ENCODE data around the gene ERICH6. TPM values are rescaled to one million over a fixed set of nuclear protein-coding genes. Genes with fewer than 3 reads are reported as not detected.
A peak's percentile ranks its signal among the peaks of the same experiment; 100 is the strongest.

The ERICH6 gene
- total RNA-seq, 1 experiment from 2014 or later, result not detected

- H3K36me3 Mint-ChIP-seq (ENCODE audit: insufficient read depth, unreplicated experiment), result peaks cover 27% of the 10 kb centered on the region
- no peak for DNase-seq
- H3K9me3 Mint-ChIP-seq (ENCODE audit: low read depth, unreplicated experiment), result peaks cover 3% of the 10 kb centered on the region
- no peak overlapping the region for H3K4me3 Mint-ChIP-seq (ENCODE audit: low read depth, unreplicated experiment)
- no TSS peak for BruUV-seq (replicated peaks)
- H3K27ac Mint-ChIP-seq (ENCODE audit: unreplicated experiment), result no peak overlapping the region
- H3K4me1 Mint-ChIP-seq (ENCODE audit: low read depth, unreplicated experiment), result peaks cover 94% of the 10 kb centered on the region
- H3K27me3 Mint-ChIP-seq (ENCODE audit: unreplicated experiment), result no peaks in the 10 kb centered on the region
- intact Hi-C loops (cut with micrococcal nuclease; ENCODE audit: unreplicated experiment), result no loop called here
- no peak for TF ChIP-seq CTCF (IDR thresholded peaks at IDR 0.05; ENCODE audit: unreplicated experiment)
- CTCF ChIA-PET, result interaction anchor here (0.5 to 0.7 kb wide), 3 partner anchors 62 to 442 kb away, joined by 3 to 6 read pairs (median 3); no protein-coding TSS in a partner anchor
Observed at GRCh38 chr3:150747886-150748683, 44.4 kb upstream of the ERICH6 start.

GRCh38 chr3:150746791-150747590, 43.3 kb upstream of the ERICH6 start:
- Mint-ChIP-seq H3K27ac (ENCODE audit: unreplicated experiment) (peak overlapping the region; percentile 14), H3K9me3 (ENCODE audit: low read depth, unreplicated experiment) (peaks cover 3% of the 10 kb centered on the region), H3K4me3 (ENCODE audit: low read depth, unreplicated experiment) (no peak overlapping the region), H3K4me1 (ENCODE audit: low read depth, unreplicated experiment) (peaks cover 87% of the 10 kb centered on the region), H3K36me3 (ENCODE audit: insufficient read depth, unreplicated experiment) (peaks cover 35% of the 10 kb centered on the region), H3K27me3 (ENCODE audit: unreplicated experiment) (no peaks in the 10 kb centered on the region)
- no peak for DNase-seq
- no peak for TF ChIP-seq CTCF (IDR thresholded peaks at IDR 0.05; ENCODE audit: unreplicated experiment)
- intact Hi-C loops (cut with micrococcal nuclease; ENCODE audit: unreplicated experiment), result no loop called here
- CTCF ChIA-PET, result interaction anchor here (0.5 to 0.7 kb wide), 2 partner anchors 61 to 443 kb away, joined by 3 to 6 read pairs; no protein-coding TSS in a partner anchor
- no TSS peak for BruUV-seq (replicated peaks)

GRCh38 chr3:150745832-150746231, 42.1 kb upstream of the ERICH6 start:
- no TSS peak for BruUV-seq (replicated peaks)
- Mint-ChIP-seq H3K4me1 (ENCODE audit: low read depth, unreplicated experiment) (peaks cover 76% of the 10 kb centered on the region), H3K4me3 (ENCODE audit: low read depth, unreplicated experiment) (no peak overlapping the region), H3K9me3 (ENCODE audit: low read depth, unreplicated experiment) (peaks cover 3% of the 10 kb centered on the region), H3K27me3 (ENCODE audit: unreplicated experiment) (no peaks in the 10 kb centered on the region), H3K36me3 (ENCODE audit: insufficient read depth, unreplicated experiment) (peaks cover 33% of the 10 kb centered on the region), H3K27ac (ENCODE audit: unreplicated experiment) (no peak overlapping the region)
- intact Hi-C loops (cut with micrococcal nuclease; ENCODE audit: unreplicated experiment), result no loop called here
- no peak for DNase-seq
- CTCF ChIA-PET, result interaction anchor here (0.6 to 0.7 kb wide), 2 partner anchors 17 to 370 kb away, joined by 3 to 6 read pairs; no protein-coding TSS in a partner anchor
- no peak for TF ChIP-seq CTCF (IDR thresholded peaks at IDR 0.05; ENCODE audit: unreplicated experiment)

- CTCF ChIA-PET, result no interaction called here
- DNase-seq, result no peak
- Mint-ChIP-seq H3K27me3 (ENCODE audit: unreplicated experiment) (no peaks in the 10 kb centered on the region), H3K4me3 (ENCODE audit: low read depth, unreplicated experiment) (no peak overlapping the region), H3K36me3 (ENCODE audit: insufficient read depth, unreplicated experiment) (peaks cover 30% of the 10 kb centered on the region), H3K4me1 (ENCODE audit: low read depth, unreplicated experiment) (peaks cover 66% of the 10 kb centered on the region), H3K27ac (ENCODE audit: unreplicated experiment) (peak overlapping the region; percentile 62), H3K9me3 (ENCODE audit: low read depth, unreplicated experiment) (peaks cover 3% of the 10 kb centered on the region)
- intact Hi-C loops (cut with micrococcal nuclease; ENCODE audit: unreplicated experiment), result no loop called here
- no TSS peak for BruUV-seq (replicated peaks)
- no peak for TF ChIP-seq CTCF (IDR thresholded peaks at IDR 0.05; ENCODE audit: unreplicated experiment)
Observed at GRCh38 chr3:150744919-150745211, 41.1 kb upstream of the ERICH6 start.
